ENCODE data around the gene ZNF516.

Gene ZNF516

DNA sequence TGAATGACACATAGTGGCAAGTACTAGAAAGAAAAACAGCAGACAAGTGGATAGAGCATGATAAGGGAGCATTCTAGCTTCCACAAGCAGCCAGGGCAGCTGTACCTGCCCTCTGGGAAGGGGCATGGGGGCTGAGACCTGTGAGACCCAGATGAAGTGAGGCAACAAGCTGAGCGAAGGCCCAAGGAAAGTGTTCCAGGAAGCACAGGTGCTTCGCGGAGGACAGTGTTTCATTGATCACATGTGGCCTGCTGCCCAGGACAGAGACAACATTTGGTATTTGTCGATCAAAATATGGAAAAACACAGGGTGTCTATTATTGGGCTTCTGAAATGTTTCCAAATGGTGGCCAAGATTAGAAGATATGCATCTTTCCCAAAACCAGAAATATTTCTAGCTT is 149.1 kb downstream of the ZNF516 start:
- no peaks in the 10 kb centered on the region for H3K36me3 ChIP-seq (ENCODE audit: control insufficient read depth in 1 of 2, insufficient read depth in 2 of 2, low read length in 2 of 2)
- H3K4me3 ChIP-seq (ENCODE audit: low read depth in 1 of 2, low read length in 2 of 2), result no peak overlapping the region
- no peak overlapping the region for H3K27ac ChIP-seq (ENCODE audit: low read depth, low read length)
- H3K9ac ChIP-seq (ENCODE audit: low read depth in 1 of 2, low read length in 2 of 2), result no peak overlapping the region
- H3K4me1 ChIP-seq (ENCODE audit: control insufficient read depth in 1 of 2, insufficient read depth in 2 of 2, low read length in 2 of 2), result peaks cover 5 to 7% of the 10 kb centered on the region in 2 donors
- H3K27me3 ChIP-seq (ENCODE audit: control insufficient read depth in 1 of 2, insufficient read depth in 2 of 2, low read length in 2 of 2), result no peaks in the 10 kb centered on the region
- H3K9me3 ChIP-seq (ENCODE audit: control insufficient read depth in 1 of 2, low read length in 2 of 2), result no peaks in the 10 kb centered on the region

DNA sequence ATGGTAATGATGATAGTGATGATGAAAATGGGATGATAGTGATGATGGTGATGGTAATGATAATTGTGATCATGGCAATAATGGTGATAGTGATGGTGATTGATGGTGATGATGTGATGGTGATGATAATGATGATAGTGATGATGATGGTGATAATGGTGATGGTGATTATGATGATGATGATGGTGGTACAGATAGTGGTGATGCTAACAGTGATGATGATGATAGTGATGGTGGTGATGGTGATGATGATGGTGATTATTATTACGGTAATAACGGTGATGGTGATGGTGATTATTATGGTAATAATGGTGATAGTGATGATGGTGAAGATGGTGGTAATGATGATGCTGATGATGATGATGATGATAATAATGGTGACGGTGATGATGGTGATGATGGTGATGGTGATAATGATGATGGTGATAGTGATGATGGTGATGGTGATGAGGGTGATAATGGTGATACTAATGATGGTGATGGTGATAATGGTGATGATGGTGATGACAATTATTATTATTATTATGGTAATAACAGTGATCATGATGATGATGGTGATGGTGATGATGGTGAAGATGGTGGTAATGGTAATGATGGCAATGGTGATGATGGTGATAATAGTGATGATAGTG is 151.0 kb downstream of the ZNF516 start:
- Histone ChIP-seq H3K9ac (ENCODE audit: low read depth in 1 of 2, low read length in 2 of 2) (no peak overlapping the region), H3K9me3 (ENCODE audit: control insufficient read depth in 1 of 2, low read length in 2 of 2) (peaks cover 0 to 5% of the 10 kb centered on the region in 2 donors), H3K27me3 (ENCODE audit: control insufficient read depth in 1 of 2, insufficient read depth in 2 of 2, low read length in 2 of 2) (no peaks in the 10 kb centered on the region), H3K36me3 (ENCODE audit: control insufficient read depth in 1 of 2, insufficient read depth in 2 of 2, low read length in 2 of 2) (no peaks in the 10 kb centered on the region), H3K27ac (ENCODE audit: low read depth, low read length) (no peak overlapping the region), H3K4me1 (ENCODE audit: control insufficient read depth in 1 of 2, insufficient read depth in 2 of 2, low read length in 2 of 2) (peaks cover 4 to 5% of the 10 kb centered on the region in 2 donors), H3K4me3 (ENCODE audit: low read depth in 1 of 2, low read length in 2 of 2) (no peak overlapping the region)

DNA sequence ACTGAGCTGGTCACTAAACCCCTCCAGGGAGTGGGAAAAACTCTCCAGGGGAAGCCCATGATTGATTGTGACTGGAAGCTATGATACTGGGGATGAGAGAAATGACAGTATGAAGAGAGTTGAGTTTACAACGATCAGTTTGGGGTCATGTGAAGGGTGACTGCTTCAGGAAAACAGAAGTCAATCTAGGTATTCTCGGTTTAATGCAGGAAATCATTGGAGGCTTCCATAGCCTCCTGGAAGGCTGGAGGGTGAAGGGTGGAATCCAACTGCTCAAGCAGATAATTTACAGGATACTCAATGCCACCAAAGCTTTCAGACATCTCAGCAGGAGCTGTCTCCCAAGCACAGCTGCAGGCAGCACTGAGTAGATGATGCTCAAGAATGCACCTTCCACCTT is 154.6 kb downstream of the ZNF516 start:
- Histone ChIP-seq H3K27ac (ENCODE audit: low read depth, low read length) (no peak overlapping the region), H3K4me3 (ENCODE audit: low read depth in 1 of 2, low read length in 2 of 2) (no peak overlapping the region), H3K27me3 (ENCODE audit: control insufficient read depth in 1 of 2, insufficient read depth in 2 of 2, low read length in 2 of 2) (no peaks in the 10 kb centered on the region), H3K9me3 (ENCODE audit: control insufficient read depth in 1 of 2, low read length in 2 of 2) (peaks cover 0 to 5% of the 10 kb centered on the region in 2 donors), H3K9ac (ENCODE audit: low read depth in 1 of 2, low read length in 2 of 2) (no peak overlapping the region), H3K36me3 (ENCODE audit: control insufficient read depth in 1 of 2, insufficient read depth in 2 of 2, low read length in 2 of 2) (no peaks in the 10 kb centered on the region), H3K4me1 (ENCODE audit: control insufficient read depth in 1 of 2, insufficient read depth in 2 of 2, low read length in 2 of 2) (no peaks in the 10 kb centered on the region)

GRCh38 chr18:76339246-76339620 is 155.8 kb downstream of the ZNF516 start:
- Histone ChIP-seq H3K4me3 (ENCODE audit: low read depth in 1 of 2, low read length in 2 of 2) (no peak overlapping the region), H3K27me3 (ENCODE audit: control insufficient read depth in 1 of 2, insufficient read depth in 2 of 2, low read length in 2 of 2) (no peaks in the 10 kb centered on the region), H3K9me3 (ENCODE audit: control insufficient read depth in 1 of 2, low read length in 2 of 2) (peaks cover 0 to 5% of the 10 kb centered on the region in 2 donors), H3K27ac (ENCODE audit: low read depth, low read length) (no peak overlapping the region), H3K9ac (ENCODE audit: low read depth in 1 of 2, low read length in 2 of 2) (no peak overlapping the region), H3K36me3 (ENCODE audit: control insufficient read depth in 1 of 2, insufficient read depth in 2 of 2, low read length in 2 of 2) (no peaks in the 10 kb centered on the region), H3K4me1 (ENCODE audit: control insufficient read depth in 1 of 2, insufficient read depth in 2 of 2, low read length in 2 of 2) (no peaks in the 10 kb centered on the region)

DNA sequence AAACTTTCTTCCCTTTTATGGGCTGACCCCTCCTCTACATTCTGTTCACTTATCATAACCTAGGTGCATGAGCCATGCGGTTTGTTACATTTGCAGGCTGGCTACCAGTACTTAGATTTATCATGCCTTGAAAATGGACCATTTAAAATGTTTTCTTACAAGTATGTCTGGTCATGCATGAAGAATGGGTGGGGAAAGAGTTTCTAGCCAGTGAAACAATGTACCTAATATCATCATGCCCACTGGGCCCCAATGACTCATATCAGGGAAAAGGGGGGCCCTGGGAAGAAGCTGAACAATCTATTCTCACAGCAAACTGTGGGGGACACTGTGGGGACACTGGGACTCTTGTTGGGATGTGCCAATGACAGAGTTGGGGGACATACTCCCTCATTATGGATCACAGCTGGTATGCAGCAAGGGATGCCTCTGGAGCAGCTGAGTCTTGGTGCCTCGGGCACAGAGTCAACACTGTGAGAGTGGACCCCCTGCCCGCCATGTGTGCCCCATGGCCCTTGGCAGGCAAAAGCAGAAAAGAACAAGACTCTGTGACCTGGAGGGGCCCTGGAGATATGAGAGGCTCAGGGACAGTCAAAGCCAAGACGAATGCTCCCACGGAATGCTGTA is 156.3 kb downstream of the ZNF516 start:
- H3K36me3 ChIP-seq (ENCODE audit: control insufficient read depth in 1 of 2, insufficient read depth in 2 of 2, low read length in 2 of 2), result no peaks in the 10 kb centered on the region
- H3K27me3 ChIP-seq (ENCODE audit: control insufficient read depth in 1 of 2, insufficient read depth in 2 of 2, low read length in 2 of 2), result no peaks in the 10 kb centered on the region

DNA sequence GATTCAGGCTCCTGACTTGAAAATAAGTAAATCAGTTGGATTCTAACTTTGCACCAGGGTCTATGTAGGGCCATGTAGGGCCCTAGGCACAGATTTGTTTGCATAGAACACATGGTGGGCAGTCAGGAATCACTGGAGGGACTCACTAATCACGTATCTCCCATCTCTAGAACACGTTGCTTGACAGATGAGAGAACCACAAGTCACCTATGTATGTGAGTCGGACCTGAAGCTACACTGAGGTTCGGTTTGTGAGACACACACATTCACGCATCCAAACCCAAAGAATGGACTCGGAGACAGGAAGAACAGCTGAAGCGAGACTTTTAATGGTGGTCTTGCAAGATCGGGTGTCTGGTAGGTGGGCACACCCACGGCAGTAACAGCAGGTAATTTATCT is 157.0 kb downstream of the ZNF516 start:
- H3K36me3 ChIP-seq (ENCODE audit: control insufficient read depth in 1 of 2, insufficient read depth in 2 of 2, low read length in 2 of 2), result no peaks in the 10 kb centered on the region
- H3K27ac ChIP-seq (ENCODE audit: low read depth, low read length), result no peak overlapping the region
- no peak overlapping the region for H3K9ac ChIP-seq (ENCODE audit: low read depth in 1 of 2, low read length in 2 of 2)
- no peaks in the 10 kb centered on the region for H3K4me1 ChIP-seq (ENCODE audit: control insufficient read depth in 1 of 2, insufficient read depth in 2 of 2, low read length in 2 of 2)
- peaks cover 0 to 5% of the 10 kb centered on the region in 2 donors for H3K9me3 ChIP-seq (ENCODE audit: control insufficient read depth in 1 of 2, low read length in 2 of 2)
- no peaks in the 10 kb centered on the region for H3K27me3 ChIP-seq (ENCODE audit: control insufficient read depth in 1 of 2, insufficient read depth in 2 of 2, low read length in 2 of 2)
- H3K4me3 ChIP-seq (ENCODE audit: low read depth in 1 of 2, low read length in 2 of 2), result no peak overlapping the region

More for the DNA sequence above, 156.3 kb downstream of the ZNF516 start:
- Histone ChIP-seq H3K4me3 (ENCODE audit: low read depth in 1 of 2, low read length in 2 of 2) (no peak overlapping the region), H3K27ac (ENCODE audit: low read depth, low read length) (no peak overlapping the region), H3K9ac (ENCODE audit: low read depth in 1 of 2, low read length in 2 of 2) (no peak overlapping the region), H3K4me1 (ENCODE audit: control insufficient read depth in 1 of 2, insufficient read depth in 2 of 2, low read length in 2 of 2) (no peaks in the 10 kb centered on the region), H3K9me3 (ENCODE audit: control insufficient read depth in 1 of 2, low read length in 2 of 2) (peaks cover 0 to 5% of the 10 kb centered on the region in 2 donors)

DNA sequence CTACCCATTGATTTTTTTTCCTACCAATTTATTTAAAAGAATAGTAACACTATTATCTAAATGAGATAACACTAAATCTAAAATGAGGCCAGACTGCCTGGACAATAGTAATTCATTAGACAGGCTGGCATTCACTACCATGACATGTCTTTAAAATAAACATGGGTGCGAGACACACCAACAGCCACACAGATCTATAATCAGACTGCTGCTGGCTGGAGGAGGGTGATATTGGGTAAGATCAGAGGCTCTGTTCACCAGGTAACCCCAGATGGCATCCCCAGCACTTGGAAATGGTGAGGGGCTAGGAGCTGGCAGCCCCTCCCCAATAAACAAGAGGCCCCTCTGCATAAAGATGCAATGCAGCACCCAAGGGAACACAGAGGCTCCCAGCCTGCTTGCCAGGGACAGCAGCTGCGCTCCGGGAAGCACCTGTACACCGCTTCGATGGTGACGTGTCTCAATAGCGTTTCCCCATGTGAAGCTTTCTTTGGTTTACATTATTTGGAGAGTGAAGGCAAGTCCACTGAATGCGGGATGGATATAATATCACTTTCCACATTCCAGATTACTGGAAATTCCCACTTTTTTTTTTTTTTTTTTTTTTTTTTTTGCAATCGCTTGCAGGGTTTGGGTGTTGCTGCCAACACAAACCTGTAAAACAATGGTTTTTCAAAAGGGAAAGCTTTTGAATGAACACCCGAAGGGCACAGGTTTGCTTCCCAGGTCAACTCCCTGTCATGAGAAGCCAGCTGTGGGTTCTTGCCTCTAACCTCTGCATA is 159.0 kb downstream of the ZNF516 start:
- Histone ChIP-seq H3K36me3 (ENCODE audit: control insufficient read depth in 1 of 2, insufficient read depth in 2 of 2, low read length in 2 of 2) (no peaks in the 10 kb centered on the region), H3K27me3 (ENCODE audit: control insufficient read depth in 1 of 2, insufficient read depth in 2 of 2, low read length in 2 of 2) (no peaks in the 10 kb centered on the region), H3K4me3 (ENCODE audit: low read depth in 1 of 2, low read length in 2 of 2) (no peak overlapping the region), H3K27ac (ENCODE audit: low read depth, low read length) (no peak overlapping the region), H3K9me3 (ENCODE audit: control insufficient read depth in 1 of 2, low read length in 2 of 2) (peaks cover 0 to 8% of the 10 kb centered on the region in 2 donors), H3K4me1 (ENCODE audit: control insufficient read depth in 1 of 2, insufficient read depth in 2 of 2, low read length in 2 of 2) (no peaks in the 10 kb centered on the region), H3K9ac (ENCODE audit: low read depth in 1 of 2, low read length in 2 of 2) (no peak overlapping the region)

- H3K27ac ChIP-seq (ENCODE audit: low read depth, low read length), result no peak overlapping the region
- no peak overlapping the region for H3K9ac ChIP-seq (ENCODE audit: low read depth in 1 of 2, low read length in 2 of 2)
- peaks cover 3 to 4% of the 10 kb centered on the region in 2 donors for H3K9me3 ChIP-seq (ENCODE audit: control insufficient read depth in 1 of 2, low read length in 2 of 2)
- H3K36me3 ChIP-seq (ENCODE audit: control insufficient read depth in 1 of 2, insufficient read depth in 2 of 2, low read length in 2 of 2), result no peaks in the 10 kb centered on the region
- no peak overlapping the region for H3K4me3 ChIP-seq (ENCODE audit: low read depth in 1 of 2, low read length in 2 of 2)
- no peaks in the 10 kb centered on the region for H3K27me3 ChIP-seq (ENCODE audit: control insufficient read depth in 1 of 2, insufficient read depth in 2 of 2, low read length in 2 of 2)
- H3K4me1 ChIP-seq (ENCODE audit: control insufficient read depth in 1 of 2, insufficient read depth in 2 of 2, low read length in 2 of 2), result no peaks in the 10 kb centered on the region
Observed at GRCh38 chr18:76328140-76328539, 166.9 kb downstream of the ZNF516 start.

GRCh38 chr18:76323891-76324290 is 171.2 kb downstream of the ZNF516 start:
- Histone ChIP-seq H3K27ac (ENCODE audit: low read depth, low read length) (no peak overlapping the region), H3K9ac (ENCODE audit: low read depth in 1 of 2, low read length in 2 of 2) (no peak overlapping the region), H3K27me3 (ENCODE audit: control insufficient read depth in 1 of 2, insufficient read depth in 2 of 2, low read length in 2 of 2) (no peaks in the 10 kb centered on the region), H3K9me3 (ENCODE audit: control insufficient read depth in 1 of 2, low read length in 2 of 2) (no peaks in the 10 kb centered on the region), H3K4me1 (ENCODE audit: control insufficient read depth in 1 of 2, insufficient read depth in 2 of 2, low read length in 2 of 2) (no peaks in the 10 kb centered on the region), H3K36me3 (ENCODE audit: control insufficient read depth in 1 of 2, insufficient read depth in 2 of 2, low read length in 2 of 2) (no peaks in the 10 kb centered on the region), H3K4me3 (ENCODE audit: low read depth in 1 of 2, low read length in 2 of 2) (no peak overlapping the region)

- Histone ChIP-seq H3K4me3 (ENCODE audit: low read depth in 1 of 2, low read length in 2 of 2) (no peak overlapping the region), H3K9me3 (ENCODE audit: control insufficient read depth in 1 of 2, low read length in 2 of 2) (no peaks in the 10 kb centered on the region), H3K4me1 (ENCODE audit: control insufficient read depth in 1 of 2, insufficient read depth in 2 of 2, low read length in 2 of 2) (no peaks in the 10 kb centered on the region), H3K27ac (ENCODE audit: low read depth, low read length) (no peak overlapping the region), H3K9ac (ENCODE audit: low read depth in 1 of 2, low read length in 2 of 2) (no peak overlapping the region), H3K36me3 (ENCODE audit: control insufficient read depth in 1 of 2, insufficient read depth in 2 of 2, low read length in 2 of 2) (no peaks in the 10 kb centered on the region), H3K27me3 (ENCODE audit: control insufficient read depth in 1 of 2, insufficient read depth in 2 of 2, low read length in 2 of 2) (no peaks in the 10 kb centered on the region)
Observed at GRCh38 chr18:76322686-76323085, 172.4 kb downstream of the ZNF516 start.
